Spleen (tissue), 7 donors: ENCODE measurements around the gene RPL21.

Source experiments
- CTCF ChIP-seq, 11 experiments: fragments of 200-600 bp in 7 of 11; fragments of 450-650 bp in 4 of 11; sonication (generic) in 4 of 11; IDR thresholded peaks in 8 of 11; conservative IDR thresholded peaks in 3 of 11; 1 replicate in 7 of 11; 2 replicates in 4 of 11; pipeline versions ENCODE4 v1.4.0 to v1.8.0; 2016 to 2021; ENCODE audit warnings: antibody characterized with exemption in 11 of 11, inconsistent platforms in 4 of 11, mild to moderate bottlenecking in 1 of 11
- POLR2A ChIP-seq, 3 donors: fragments of 450-650 bp; IDR thresholded peaks; one replicate each; pipeline ENCODE4 v1.5.1; 2017; ENCODE audit warnings: antibody characterized with exemption in 3 of 3, mild to moderate bottlenecking in 1 of 3
- donor health status: DM: no; HTN: no; CAD: no; lungs with moderate emphysema.
- donor health status: DM: no; HTN: no; CAD: no.
- donor health status: DM: no; HTN: no; CAD: no.

- TF ChIP-seq CTCF (IDR thresholded peaks at IDR 0.05 in 8 of 11, conservative IDR thresholded peaks at IDR 0.05 in 3 of 11) (no peak), POLR2A (IDR thresholded peaks at IDR 0.05) (no peak)
These were observed 20.3 kb downstream of the RPL21 start for GRCh38 chr13:27271570-27272096.
